B cell (primary cell): ENCODE measurements around the gene MSH3. TPM values are rescaled to one million over a fixed set of nuclear protein-coding genes. Genes with fewer than 3 reads are reported as not detected.

Source experiments
- ATAC-seq: fragments of 200-7000 bp; cut with Tn5 transposase; one replicate; pipeline ENCODE4 v1.10.0; 2021; ENCODE audit warnings: low read depth, mild to moderate bottlenecking, moderate number of reproducible peaks, moderate library complexity
- CTCF ChIA-PET: fragments of 350-600 bp; sonication (Branson Sonifier 250); formaldehyde crosslinking; loops from one replicate; lab custom pipeline; 2021; ENCODE audit warnings: antibody characterized with exemption, inconsistent platforms; lab: Charles Lee
- POLR2A ChIA-PET: fragments of 350-600 bp; sonication (Branson Sonifier 250); formaldehyde crosslinking; loops from one replicate; lab custom pipeline; 2021; ENCODE audit warnings: antibody characterized with exemption; lab: Charles Lee
- DNase-seq: peaks from one replicate; pipeline ENCODE4 v3.0.0; 2013
- H2AFZ ChIP-seq: 2 replicates; pipeline ENCODE4 v1.6.1; 2012; ENCODE audit warnings: mild to moderate bottlenecking, low read depth, low read length; ENCODE audit not compliant: insufficient read depth, poor library complexity, severe bottlenecking
- H3K27ac ChIP-seq, 2 donors: 1 replicate in 1 of 2; 2 replicates in 1 of 2; pipeline ENCODE4 v1.5.1; 2012 to 2013; ENCODE audit warnings: low read length in 2 of 2, mild to moderate bottlenecking in 2 of 2, moderate library complexity in 1 of 2
- H3K27me3 ChIP-seq, 4 experiments: fragments of 200-600 bp in 1 of 4; sonication (generic) in 1 of 4; replicated peaks in 1 of 4; 1 replicate in 2 of 4; 2 replicates in 2 of 4; pipeline versions ENCODE4 v1.6.1 to v1.7.0; 2013 to 2016; ENCODE audit warnings: low read length in 3 of 4, mild to moderate bottlenecking in 2 of 4, mixed read lengths in 1 of 4, moderate library complexity in 1 of 4; ENCODE audit not compliant: insufficient read depth in 4 of 4, control insufficient read depth in 3 of 4; ENCODE audit errors: control extremely low read depth in 1 of 4
- H3K36me3 ChIP-seq, 2 experiments: replicated peaks in 1 of 2; 1 replicate in 1 of 2; 2 replicates in 1 of 2; pipeline versions ENCODE4 v1.6.1 to v1.7.1; 2013; ENCODE audit warnings: low read length in 1 of 2; ENCODE audit not compliant: insufficient read depth in 2 of 2, control insufficient read depth in 1 of 2; ENCODE audit errors: control extremely low read depth in 1 of 2, extremely low read depth in 1 of 2
- H3K4me1 ChIP-seq, 2 donors: fragments of 200-600 bp in 1 of 2; sonication (generic) in 1 of 2; 1 replicate in 1 of 2; 2 replicates in 1 of 2; pipeline versions ENCODE4 v1.5.1 to v1.6.1; 2013 to 2017; ENCODE audit warnings: low read length in 2 of 2; ENCODE audit not compliant: control insufficient read depth in 2 of 2, insufficient read depth in 2 of 2
- H3K4me2 ChIP-seq: replicated peaks from 2 replicates; pipeline ENCODE3; 2012; ENCODE audit warnings: mild to moderate bottlenecking, low read depth, low read length; ENCODE audit not compliant: poor library complexity, severe bottlenecking
- H3K4me3 ChIP-seq, 5 experiments: fragments of 200-600 bp in 1 of 5; sonication (generic) in 1 of 5; 1 replicate in 3 of 5; 2 replicates in 2 of 5; pipeline versions ENCODE4 v1.5.1 to v1.7.0; 2011 to 2016; ENCODE audit warnings: low read length in 4 of 5, mild to moderate bottlenecking in 4 of 5, low read depth in 2 of 5, control low read depth in 1 of 5, moderate library complexity in 1 of 5; ENCODE audit not compliant: insufficient read depth in 1 of 5; ENCODE audit errors: control extremely low read depth in 1 of 5, extremely low read depth in 1 of 5
- H3K79me2 ChIP-seq: fragments of 200-600 bp; sonication (generic); one replicate; pipeline ENCODE4 v1.6.0; 2016; ENCODE audit warnings: low read length; ENCODE audit not compliant: control insufficient read depth, insufficient read depth
- H3K9ac ChIP-seq: fragments of 200-600 bp; sonication (generic); 2 replicates; pipeline ENCODE4 v1.6.1; 2017; ENCODE audit warnings: mild to moderate bottlenecking, low read length, moderate library complexity
- H3K9me3 ChIP-seq, 3 donors: one replicate each; pipeline versions ENCODE4 v1.6.1 to v1.7.1; 2013; ENCODE audit warnings: low read length in 2 of 3; ENCODE audit not compliant: control insufficient read depth in 2 of 3, insufficient read depth in 1 of 3; ENCODE audit errors: control extremely low read depth in 1 of 3
- H4K20me1 ChIP-seq: 2 replicates; pipeline ENCODE4 v1.6.0; 2012; ENCODE audit warnings: mild to moderate bottlenecking, low read length; ENCODE audit not compliant: insufficient read depth, control insufficient read depth, poor library complexity, severe bottlenecking
- H3K27ac Mint-ChIP-seq: one replicate; pipeline ENCODE4 v1.8.0; 2021; ENCODE audit warnings: mixed read lengths
- H3K27me3 Mint-ChIP-seq: one replicate; pipeline ENCODE4 v1.8.0; 2021; ENCODE audit warnings: mixed read lengths
- H3K4me1 Mint-ChIP-seq: one replicate; pipeline ENCODE4 v1.8.0; 2021; ENCODE audit warnings: mixed read lengths
- H3K4me3 Mint-ChIP-seq: one replicate; pipeline ENCODE4 v1.8.0; 2021; ENCODE audit warnings: mixed read lengths
- H3K9me3 Mint-ChIP-seq: one replicate; pipeline ENCODE4 v1.8.0; 2022; ENCODE audit warnings: mixed read lengths; ENCODE audit not compliant: insufficient read depth
- CTCF ChIP-seq: fragments of 200-600 bp; IDR thresholded peaks from one replicate; pipeline ENCODE4 v1.8.0; 2022; ENCODE audit warnings: antibody characterized with exemption, mild to moderate bottlenecking
- EZH2 ChIP-seq: IDR thresholded peaks from 2 replicates; pipeline ENCODE4 v1.6.1; 2012; ENCODE audit warnings: borderline replicate concordance, low read depth, mild to moderate bottlenecking, moderate library complexity, low read length; ENCODE audit not compliant: insufficient read depth, poor library complexity, severe bottlenecking
- WGBS: methylation state at CpG from one replicate; pipeline ENCODE4 v1.1.5; 2013; ENCODE audit warnings: missing lambda C conversion rate; ENCODE audit not compliant: insufficient coverage; 5-methylcytosine and 5-hydroxymethylcytosine counted together
- intact Hi-C: fragments of 100-400 bp; cut with micrococcal nuclease; formaldehyde crosslinking; loops from one replicate; pipeline ENCODE4 v1.10.0; 2022
- polyA plus RNA-seq: library from polyadenylated mRNA; depleted of rRNA; stranded (reverse); fragments of >200 nt; gene quantifications from 2 replicates; pipeline ENCODE4 v1.2.3, GENCODE V29; 2012
- total RNA-seq, 2 donors: library from RNA; stranded (reverse); fragments of 120-200 nt in 1 of 2; gene quantifications; 1 replicate in 1 of 2; 2 replicates in 1 of 2; pipeline versions ENCODE4 v1.2.3 to v1.2.4, GENCODE V29; 2013 to 2022

MSH3 gene
- total and polyA plus RNA-seq, 2 donors (not counting 1 experiment from before 2014, with no cell fraction given): 3.5 to 26.3 TPM

GRCh38 chr5:80715887-80716286 lies 61.4 kb downstream of the MSH3 start:
- TF ChIP-seq EZH2 (no peak), CTCF (no peak)
- Mint-ChIP-seq H3K27ac (no peak overlapping the region), H3K4me3 (no peak overlapping the region), H3K4me1 (no peaks in the 10 kb centered on the region), H3K27me3 (no peaks in the 10 kb centered on the region), H3K9me3 (no peaks in the 10 kb centered on the region)
- Histone ChIP-seq H3K9me3 (peaks cover 0 to 6% (median 4%) of the 10 kb centered on the region in 3 donors), H4K20me1 (no peaks in the 10 kb centered on the region), H3K27ac (no peak overlapping the region), H3K4me3 (no peak overlapping the region), H3K9ac (no peak overlapping the region), H3K36me3 (peaks cover 8 to 10% of the 10 kb centered on the region in 2 experiments), H3K27me3 (no peaks in the 10 kb centered on the region), H3K4me2 (no peak overlapping the region), H3K4me1 (no peaks in the 10 kb centered on the region), H3K79me2 (no peaks in the 10 kb centered on the region), H2AFZ (no peak overlapping the region)
- ChIA-PET CTCF (no interaction called here), POLR2A (no interaction called here)
- DNase-seq (no peak), ATAC-seq (no peak)
- intact Hi-C loops: no loop called here
- WGBS: no CpG with 5 or more reads among the region's 2 CpGs

- no peak overlapping the region for H3K4me3 ChIP-seq
- H3K4me2 ChIP-seq: no peak overlapping the region
- no peak for DNase-seq
- no peaks in the 10 kb centered on the region for H3K4me1 ChIP-seq
- no peak overlapping the region for H2AFZ ChIP-seq
- H3K9me3 ChIP-seq: peaks cover 0 to 6% (median 4%) of the 10 kb centered on the region in 3 donors
- peaks cover 4% of the 10 kb centered on the region for H3K4me1 Mint-ChIP-seq
- H3K9ac ChIP-seq: no peak overlapping the region
- no peaks in the 10 kb centered on the region for H3K27me3 ChIP-seq
- H3K9me3 Mint-ChIP-seq: no peaks in the 10 kb centered on the region
- intact Hi-C loops: no loop called here
- H3K27ac ChIP-seq: no peak overlapping the region
- no peak overlapping the region for H3K27ac Mint-ChIP-seq
- no peaks in the 10 kb centered on the region for H3K27me3 Mint-ChIP-seq
- no peak overlapping the region for H3K4me3 Mint-ChIP-seq
- CTCF ChIA-PET: no interaction called here
- POLR2A ChIA-PET: no interaction called here
- TF ChIP-seq EZH2 (no peak), CTCF (no peak)
- ATAC-seq: no peak
- H3K79me2 ChIP-seq: no peaks in the 10 kb centered on the region
- no CpG with 5 or more reads among the region's 2 CpGs for whole genome bisulfite sequencing
- peaks cover under 1 to 5% of the 10 kb centered on the region in 2 experiments for H3K36me3 ChIP-seq
- no peaks in the 10 kb centered on the region for H4K20me1 ChIP-seq
Observed at GRCh38 chr5:80720181-80720580, 65.7 kb downstream of the MSH3 start.
